GM18526 (cell line): ENCODE data around the gene FNIP2.

ENCODE experiments used
- POLR2A ChIP-seq: IDR thresholded peaks from 3 replicates; pipeline ENCODE4 v1.6.1; 2011; ENCODE audit not compliant: insufficient read length; ENCODE audit errors: extremely low read depth

The FNIP2 gene

DNA sequence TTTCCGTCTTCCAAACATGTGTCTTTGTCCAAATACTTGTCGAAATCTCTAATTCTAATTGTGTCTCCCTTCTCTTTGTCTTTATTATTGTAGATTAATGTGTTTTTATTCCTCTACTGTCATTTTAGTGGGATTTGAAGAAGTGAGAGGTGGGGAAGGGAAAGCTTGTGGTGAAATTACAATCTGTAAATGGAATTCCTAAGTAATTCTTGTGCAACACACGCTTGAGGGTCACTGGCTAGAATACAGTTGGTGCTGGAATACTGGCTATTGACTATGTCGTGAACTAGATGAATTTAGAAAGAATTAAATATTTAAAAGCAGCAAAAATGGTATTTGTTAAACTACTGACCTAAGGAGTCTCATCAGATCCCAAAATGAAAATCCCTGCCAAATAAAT is 10.7 kb upstream of the FNIP2 start:
- no peak for TF ChIP-seq POLR2A

DNA sequence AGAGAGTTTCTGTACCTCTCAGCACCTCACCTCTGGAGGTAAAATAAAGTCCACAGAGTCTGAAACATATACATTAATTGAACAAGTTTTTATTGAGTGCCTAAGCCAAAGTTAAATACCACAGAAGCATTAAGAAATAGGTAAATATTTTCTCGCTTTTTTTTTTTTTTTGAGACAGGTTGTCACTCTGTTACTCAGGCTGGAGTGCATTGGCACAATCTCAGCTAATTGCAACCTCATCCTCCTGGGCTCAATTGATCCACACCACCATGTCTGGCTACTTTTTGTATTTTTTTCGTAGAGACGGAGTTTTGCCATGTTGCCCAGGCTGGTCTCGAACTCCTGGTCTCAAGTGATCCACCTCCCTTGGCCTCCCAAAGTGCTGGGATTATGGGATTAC is 10.1 kb upstream of the FNIP2 start:
- TF ChIP-seq POLR2A, result no peak

DNA sequence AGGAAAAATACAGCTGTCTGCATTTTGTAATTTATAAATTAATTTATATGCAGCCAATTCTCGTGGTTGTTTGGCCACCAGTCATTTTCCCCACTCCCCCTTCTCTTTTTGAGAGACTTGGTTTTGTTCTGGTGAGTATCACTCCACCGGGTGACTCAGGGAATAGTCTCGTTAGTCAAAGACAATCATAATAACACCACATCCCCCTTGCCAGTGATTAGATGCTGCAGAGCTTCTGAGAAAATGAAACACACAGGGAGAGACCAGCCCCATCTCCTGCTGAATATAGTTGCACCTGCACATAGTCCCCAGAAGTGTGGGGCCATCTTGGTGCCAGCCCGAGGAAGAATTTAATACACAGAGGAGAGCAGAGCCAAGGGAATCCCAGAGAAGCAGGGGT is 8.0 kb upstream of the FNIP2 start:
- TF ChIP-seq POLR2A, result no peak

DNA sequence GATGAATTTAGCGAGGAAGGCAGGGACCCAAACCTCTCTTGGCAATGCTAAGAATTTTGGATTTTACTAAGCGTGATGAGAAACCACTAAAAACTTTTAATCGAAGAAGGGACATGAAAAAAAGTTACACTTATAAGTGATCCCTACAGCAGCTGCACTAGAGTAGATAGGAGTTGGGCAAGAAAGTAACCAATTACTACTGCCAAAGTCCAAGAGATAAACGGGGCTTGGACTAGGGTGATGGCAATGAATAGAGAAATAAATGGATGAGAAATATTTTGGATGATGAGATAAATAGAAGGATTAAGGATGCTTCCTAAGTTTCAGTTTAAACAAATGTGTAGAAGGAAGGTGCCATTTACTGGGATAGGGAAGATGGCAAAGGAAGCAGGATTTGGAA is 6.3 kb upstream of the FNIP2 start:
- no peak for TF ChIP-seq POLR2A

DNA sequence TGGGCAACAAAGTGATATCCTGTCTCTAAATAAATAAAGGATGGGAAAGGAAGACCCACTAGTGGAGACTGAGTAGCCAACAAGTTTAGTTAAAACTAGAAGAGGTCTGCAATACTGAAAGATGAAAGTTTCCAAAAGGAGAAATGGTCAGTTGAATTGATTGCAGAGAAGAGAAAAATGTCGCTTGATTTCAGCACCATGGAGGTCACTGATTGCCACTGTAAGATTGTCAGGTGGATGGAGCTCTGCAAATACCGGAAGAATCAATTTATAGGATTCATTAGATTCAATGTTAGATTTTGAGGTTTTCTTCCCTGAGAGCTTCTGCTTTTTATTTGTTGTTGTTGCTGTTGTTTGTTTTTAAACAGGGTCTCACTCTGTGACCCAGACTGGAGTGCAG is 5.4 kb upstream of the FNIP2 start:
- TF ChIP-seq POLR2A, result no peak

DNA sequence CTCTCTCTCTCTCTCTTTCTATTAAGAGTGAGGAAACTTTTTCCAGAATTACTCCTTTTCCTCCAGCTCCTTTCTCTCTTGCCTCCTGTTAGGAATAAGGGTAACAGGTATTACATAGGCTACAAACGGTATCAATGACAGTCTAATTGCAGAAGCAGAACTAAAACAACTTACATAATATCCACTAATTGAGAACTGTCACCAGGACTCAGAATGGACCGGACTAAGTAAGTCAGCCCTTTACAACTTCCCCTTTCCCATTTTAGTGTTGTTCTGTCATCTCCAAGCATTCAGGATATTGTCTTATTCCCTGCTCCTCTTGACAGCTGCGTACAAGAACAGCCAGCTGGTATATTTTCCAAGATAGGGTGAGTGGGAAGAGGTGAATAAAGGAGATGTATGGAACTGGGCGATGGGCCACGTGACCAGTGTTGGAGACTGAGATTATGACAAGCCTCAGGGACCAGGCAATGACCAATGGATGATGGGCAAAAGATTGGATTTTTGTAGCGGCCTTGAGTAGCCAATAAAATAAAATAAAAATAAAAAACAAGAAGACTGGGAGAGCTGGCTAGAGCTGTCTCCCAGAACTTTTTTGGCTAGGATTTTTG is 2.3 kb upstream of the FNIP2 start:
- no peak for TF ChIP-seq POLR2A

DNA sequence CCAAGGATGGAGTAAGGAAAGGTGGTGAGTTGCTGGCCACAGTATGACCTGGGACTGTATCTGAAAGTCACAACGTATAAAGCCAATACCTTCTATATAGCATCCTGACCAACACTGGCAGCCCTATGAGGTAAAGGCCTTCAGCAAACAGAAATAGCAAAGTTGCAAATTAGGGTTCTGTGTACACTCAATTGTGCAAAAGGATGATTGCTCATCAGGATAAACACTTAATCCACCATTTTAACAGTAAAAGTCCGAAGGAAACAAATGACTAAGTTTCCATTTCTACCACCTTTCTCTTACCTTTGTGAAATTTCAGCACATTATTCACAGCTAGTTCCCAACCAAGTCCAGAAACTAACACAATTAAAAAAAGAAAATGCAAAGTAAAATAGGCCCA is 1.4 kb upstream of the FNIP2 start:
- TF ChIP-seq POLR2A, result no peak

DNA sequence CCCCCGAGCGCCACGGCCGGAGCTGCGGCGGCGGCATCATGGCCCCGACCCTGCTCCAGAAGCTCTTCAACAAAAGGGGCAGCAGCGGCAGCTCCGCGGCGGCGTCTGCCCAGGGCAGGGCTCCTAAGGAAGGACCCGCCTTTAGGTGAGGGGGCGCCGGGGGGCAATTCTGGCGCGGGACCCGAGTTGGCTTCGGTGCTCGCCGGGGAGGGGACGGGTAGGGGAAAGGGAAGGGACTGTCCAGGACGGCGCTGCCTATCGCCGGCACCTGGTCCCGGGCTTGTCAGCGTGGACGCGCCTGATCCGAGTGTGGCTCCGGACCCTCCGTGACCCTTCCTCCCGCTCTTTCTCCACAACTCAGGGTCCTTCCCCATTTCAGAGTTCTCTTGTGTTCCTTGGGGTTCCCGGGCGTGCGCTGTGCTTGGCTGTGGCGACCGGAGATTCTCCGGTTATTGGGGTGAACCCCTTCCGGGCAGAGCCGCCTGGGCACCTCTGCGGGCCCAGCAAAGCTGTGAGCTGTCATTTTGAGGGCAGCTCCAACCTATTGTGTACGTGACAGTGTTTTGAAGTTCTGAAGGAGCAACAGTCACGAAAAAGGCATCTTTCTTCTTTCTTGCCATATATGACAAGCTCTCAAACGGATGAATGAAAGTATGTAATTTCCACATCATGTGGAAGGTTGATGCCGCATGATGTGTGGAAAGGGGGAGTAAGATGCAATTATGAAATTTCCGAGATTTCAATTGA is 522 bp downstream of the FNIP2 start:
- TF ChIP-seq POLR2A, result no peak

DNA sequence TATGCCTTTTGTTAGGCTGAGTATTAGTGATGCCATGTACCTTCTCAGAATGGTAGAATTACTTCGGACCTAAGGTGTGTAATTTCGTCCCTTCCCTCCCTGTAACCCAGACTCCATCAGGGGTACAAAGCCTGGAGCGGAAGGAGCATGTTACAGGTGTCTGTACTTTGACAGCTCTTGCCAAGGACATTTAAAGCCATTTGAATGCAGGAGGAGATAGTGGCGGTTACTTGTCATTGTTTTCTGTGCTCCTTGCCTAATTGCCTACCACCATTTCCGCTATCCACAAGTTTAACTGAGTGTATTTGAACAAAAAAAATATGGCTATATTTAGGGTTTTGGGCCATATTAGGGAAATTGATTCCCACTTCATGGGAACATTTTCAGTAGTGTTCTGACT is 1.8 kb downstream of the FNIP2 start:
- TF ChIP-seq POLR2A, result no peak

DNA sequence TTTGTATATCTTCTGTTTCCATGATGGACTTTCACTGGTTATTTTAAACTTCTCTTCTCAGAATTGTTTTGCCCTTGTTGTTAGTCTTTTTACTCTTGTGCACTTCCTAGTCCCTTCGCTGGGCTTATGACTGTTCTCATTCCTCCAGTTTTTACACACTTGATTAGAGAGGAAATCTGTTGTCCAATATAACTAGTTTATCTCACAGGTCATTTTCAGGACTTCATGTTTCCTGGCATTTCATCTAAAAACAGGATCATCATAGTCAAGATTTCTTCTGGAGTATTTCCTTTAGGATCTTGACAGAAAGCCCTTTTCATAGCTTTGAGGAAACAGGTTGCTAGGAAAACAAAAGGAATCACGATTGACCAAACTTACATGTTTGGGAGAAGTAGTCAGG is 3.0 kb downstream of the FNIP2 start:
- no peak for TF ChIP-seq POLR2A

DNA sequence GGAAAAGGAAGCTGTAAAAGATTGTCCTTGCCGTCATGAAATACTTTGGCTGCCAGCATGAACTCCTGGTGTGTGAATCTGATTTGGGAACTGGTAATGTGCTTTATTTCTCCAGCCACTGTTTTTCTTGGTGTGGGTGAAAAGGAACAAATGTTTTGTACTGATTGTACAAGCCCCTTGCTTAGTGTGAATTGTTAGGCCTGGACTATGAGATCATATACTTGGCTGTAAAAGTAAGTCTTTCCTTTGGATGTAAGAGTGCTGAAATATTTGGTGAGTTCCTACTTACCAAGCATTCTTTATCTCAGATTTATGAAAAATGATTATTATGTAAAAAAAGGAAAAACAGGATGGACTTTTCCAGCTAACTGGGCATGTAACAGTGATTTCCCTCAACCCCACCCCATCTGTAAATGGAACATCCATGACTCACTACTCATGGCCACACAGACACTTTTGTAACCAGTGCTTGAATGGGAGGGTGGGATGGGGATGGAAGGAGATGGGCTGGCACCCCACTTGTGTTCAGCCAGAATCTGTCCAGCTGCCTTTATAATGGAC is 6.3 kb downstream of the FNIP2 start:
- TF ChIP-seq POLR2A, result no peak

DNA sequence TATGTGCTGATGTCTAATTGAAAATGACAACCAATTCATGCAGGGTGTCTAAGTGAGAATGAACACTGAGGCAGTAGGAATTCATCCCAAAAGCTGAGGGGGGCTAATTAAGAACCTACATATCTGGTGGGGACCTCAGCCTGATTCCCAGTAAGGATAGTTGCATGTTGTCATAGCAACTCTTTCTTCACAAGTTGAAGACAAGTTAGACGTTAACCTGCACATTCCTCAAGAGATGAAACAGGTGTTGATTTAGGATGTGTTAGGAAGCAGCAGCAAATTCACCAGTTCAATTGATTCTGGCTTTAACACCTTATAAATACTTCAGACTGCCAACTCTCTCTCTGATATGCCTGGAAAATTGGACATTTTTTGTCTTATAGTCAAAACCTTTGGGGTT is 7.3 kb downstream of the FNIP2 start:
- no peak for TF ChIP-seq POLR2A

DNA sequence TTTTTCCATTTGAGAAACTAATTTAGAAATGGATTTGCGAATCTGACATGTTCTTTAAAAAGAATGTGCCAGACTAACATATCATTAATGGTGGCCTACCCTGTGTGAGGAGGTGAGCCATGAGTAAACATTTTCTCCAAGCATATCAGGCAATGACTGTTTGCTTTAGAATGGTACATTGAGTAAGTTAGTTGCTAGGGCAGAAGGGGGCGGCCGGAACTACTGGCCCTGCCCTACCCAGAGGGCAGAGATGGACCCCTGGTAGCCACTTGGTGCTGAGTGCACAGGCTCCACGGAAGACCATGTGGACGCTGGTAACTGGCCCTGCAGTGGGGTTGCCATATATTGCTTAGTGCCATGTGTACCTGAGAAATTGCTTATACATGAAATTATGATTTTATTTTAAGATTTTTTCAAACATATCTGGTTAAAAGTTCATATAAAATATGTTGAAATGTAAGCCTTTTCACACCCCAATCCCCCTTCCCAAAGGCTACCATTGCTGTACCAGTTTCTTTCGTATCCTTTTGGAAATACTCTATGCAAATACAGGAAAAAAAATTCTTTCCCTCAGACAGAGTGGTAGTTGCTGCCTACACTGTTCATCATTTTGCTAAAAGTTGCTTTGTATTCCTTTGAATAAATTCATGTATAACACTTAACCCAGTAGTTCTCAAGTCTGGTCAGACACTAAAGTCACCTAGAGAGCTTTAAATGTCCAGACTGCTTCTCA is 8.8 kb downstream of the FNIP2 start:
- TF ChIP-seq POLR2A, result no peak

DNA sequence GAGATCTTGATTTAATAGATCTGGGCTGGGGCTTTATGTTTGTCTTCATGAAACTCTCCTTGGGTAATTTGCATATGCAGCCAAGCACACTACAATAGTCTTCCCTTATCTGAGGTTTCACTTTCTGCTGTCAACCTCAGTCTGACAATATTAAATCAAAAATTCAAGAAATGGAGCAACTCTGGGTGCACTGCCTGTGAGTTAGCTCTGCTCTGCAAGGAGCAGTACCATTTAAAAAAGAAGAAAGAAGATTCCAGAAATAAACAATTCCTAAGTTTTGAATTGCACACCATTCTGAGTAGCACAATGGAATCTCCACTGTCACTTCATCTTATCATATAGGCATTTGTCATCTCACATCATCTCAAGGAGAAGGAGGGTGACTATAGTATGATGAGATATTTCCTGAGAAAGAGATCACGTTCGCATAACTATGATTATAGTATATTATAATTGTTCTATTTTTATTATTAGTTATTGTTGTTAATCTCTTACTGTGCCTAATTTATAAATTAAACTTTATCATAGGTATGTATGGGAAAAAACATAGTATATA is 9.4 kb downstream of the FNIP2 start:
- TF ChIP-seq POLR2A, result no peak

DNA sequence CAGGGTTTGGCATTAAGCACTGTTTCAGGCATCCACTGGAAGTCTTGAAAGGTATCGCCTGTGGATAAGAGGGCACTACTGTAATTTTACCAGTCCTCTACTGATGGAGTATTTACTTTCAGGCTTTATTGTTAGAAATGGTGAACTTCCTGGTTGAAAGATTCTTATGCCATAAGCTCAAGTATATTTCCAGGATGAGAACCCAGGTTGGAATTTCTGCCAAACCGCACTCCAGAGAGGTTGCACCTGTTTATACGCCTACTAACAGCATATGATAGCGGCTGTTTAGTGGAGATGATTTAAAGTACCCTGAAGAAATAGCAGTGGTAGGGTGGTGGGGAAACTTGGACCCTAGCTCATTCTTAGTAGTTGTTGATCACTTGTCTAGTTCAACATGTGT is 9.9 kb downstream of the FNIP2 start:
- no peak for TF ChIP-seq POLR2A

DNA sequence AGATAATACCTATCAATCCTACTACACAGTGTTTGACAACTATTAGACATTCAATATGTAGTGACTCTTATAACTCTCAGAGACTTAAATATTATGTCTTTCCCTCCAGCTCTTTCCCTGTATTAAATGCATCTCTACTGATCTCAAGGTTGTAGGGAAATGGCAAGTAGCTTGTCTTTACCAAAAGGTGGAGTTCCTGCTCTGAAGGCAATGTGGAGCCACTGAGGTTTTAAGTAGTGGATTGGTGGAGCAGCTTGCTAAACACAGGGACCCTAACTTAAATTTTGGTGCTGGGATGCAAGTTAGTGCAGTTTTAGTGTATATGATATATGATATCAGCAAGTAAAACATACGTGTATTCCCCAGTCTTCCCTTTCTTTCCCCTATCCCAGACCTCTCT is 13.1 kb downstream of the FNIP2 start:
- TF ChIP-seq POLR2A, result no peak
